Neuronal stem cell (in vitro differentiated cells): Measurements from ENCODE around the gene PFKM. TPM values are rescaled to one million over a fixed set of nuclear protein-coding genes. Genes with fewer than 3 reads are reported as not detected.

Experiments
- DNase-seq: peaks from one replicate; pipeline ENCODE4 v3.0.0-alpha.2; 2013; ENCODE audit warnings: low spot score
- H2AFZ ChIP-seq: one replicate; pipeline ENCODE4 v1.6.1; 2013; ENCODE audit warnings: mild to moderate bottlenecking, low read length, inconsistent platforms
- H2AK5ac ChIP-seq: 2 replicates; pipeline ENCODE4 v1.6.1; 2013; ENCODE audit warnings: low read depth, mild to moderate bottlenecking, inconsistent platforms, low read length, moderate library complexity, mixed read lengths
- H2BK120ac ChIP-seq: 2 replicates; pipeline ENCODE4 v1.6.1; 2013; ENCODE audit warnings: low read depth, mild to moderate bottlenecking, inconsistent platforms, low read length, moderate library complexity, mixed read lengths
- H2BK12ac ChIP-seq: one replicate; pipeline ENCODE4 v1.6.1; 2013; ENCODE audit warnings: low read length, inconsistent platforms
- H2BK15ac ChIP-seq: 2 replicates; pipeline ENCODE4 v1.6.1; 2013; ENCODE audit warnings: mild to moderate bottlenecking, low read length, inconsistent platforms, mixed read lengths
- H2BK5ac ChIP-seq: one replicate; pipeline ENCODE4 v1.6.1; 2013; ENCODE audit warnings: inconsistent platforms, mild to moderate bottlenecking, low read length, moderate library complexity
- H3K14ac ChIP-seq: one replicate; pipeline ENCODE4 v1.6.1; 2013; ENCODE audit warnings: low read length, inconsistent platforms
- H3K18ac ChIP-seq: 2 replicates; pipeline ENCODE4 v1.6.1; 2013; ENCODE audit warnings: low read length, inconsistent platforms
- H3K23ac ChIP-seq: 2 replicates; pipeline ENCODE4 v1.6.1; 2013; ENCODE audit warnings: low read depth, mild to moderate bottlenecking, mixed read lengths, low read length, inconsistent platforms; ENCODE audit not compliant: poor library complexity
- H3K27ac ChIP-seq: replicated peaks from 3 replicates; pipeline ENCODE4 v1.5.1; 2013; ENCODE audit warnings: low read length, inconsistent platforms
- H3K27me3 ChIP-seq, 3 experiments: 2 replicates each; pipeline ENCODE4 v1.6.1; 2013; ENCODE audit warnings: low read length in 3 of 3, mild to moderate bottlenecking in 2 of 3, inconsistent platforms in 1 of 3, low read depth in 1 of 3, mixed read lengths in 1 of 3, moderate library complexity in 1 of 3; ENCODE audit not compliant: control insufficient read depth in 3 of 3, insufficient read depth in 3 of 3
- H3K36me3 ChIP-seq, 2 donors: replicated peaks in 1 of 2; 2 replicates each; pipeline ENCODE4 v1.6.1; 2013; ENCODE audit warnings: low read length in 2 of 2; ENCODE audit not compliant: control insufficient read depth in 2 of 2, insufficient read depth in 2 of 2
- H3K4ac ChIP-seq: 2 replicates; pipeline ENCODE4 v1.6.1; 2013; ENCODE audit warnings: inconsistent platforms, mild to moderate bottlenecking, low read length, moderate library complexity
- H3K4me1 ChIP-seq, 2 donors: 1 replicate in 1 of 2; 2 replicates in 1 of 2; pipeline ENCODE4 v1.6.1; 2013; ENCODE audit warnings: low read length in 2 of 2, low read depth in 1 of 2; ENCODE audit not compliant: control insufficient read depth in 2 of 2, insufficient read depth in 1 of 2
- H3K4me2 ChIP-seq: one replicate; pipeline ENCODE4 v1.6.1; 2013; ENCODE audit warnings: mild to moderate bottlenecking, low read length, inconsistent platforms; ENCODE audit not compliant: insufficient read depth, poor library complexity, severe bottlenecking
- H3K4me3 ChIP-seq, 2 donors: 2 replicates each; pipeline ENCODE4 v1.5.1; 2013; ENCODE audit warnings: low read length in 2 of 2, mild to moderate bottlenecking in 2 of 2, inconsistent platforms in 1 of 2, moderate library complexity in 1 of 2
- H3K79me1 ChIP-seq: one replicate; pipeline ENCODE4 v1.6.1; 2013; ENCODE audit warnings: low read depth, mild to moderate bottlenecking, inconsistent platforms, low read length, moderate library complexity
- H3K9ac ChIP-seq: one replicate; pipeline ENCODE4 v1.6.1; 2013; ENCODE audit warnings: mild to moderate bottlenecking, low read depth, low read length, inconsistent platforms; ENCODE audit not compliant: poor library complexity
- H3K9me3 ChIP-seq, 2 donors: replicated peaks in 1 of 2; 2 replicates each; pipeline versions ENCODE3 to v1.6.1; 2013; ENCODE audit warnings: low read length in 2 of 2, mild to moderate bottlenecking in 2 of 2, inconsistent platforms in 1 of 2, low read depth in 1 of 2, mixed read lengths in 1 of 2, moderate library complexity in 1 of 2; ENCODE audit not compliant: control insufficient read depth in 2 of 2, insufficient read depth in 1 of 2
- H4K8ac ChIP-seq: one replicate; pipeline ENCODE4 v1.6.1; 2013; ENCODE audit warnings: low read depth, mild to moderate bottlenecking, inconsistent platforms, low read length, moderate library complexity
- H4K91ac ChIP-seq: one replicate; pipeline ENCODE4 v1.6.1; 2013; ENCODE audit warnings: low read length, low read depth, mild to moderate bottlenecking, inconsistent platforms; ENCODE audit not compliant: poor library complexity
- WGBS, 2 donors: extraction: QIAGEN DNeasy Blood & Tissue Kit; methylation state at CpG; one replicate each; pipeline ENCODE4 v1.1.7; 2013; ENCODE audit warnings: missing lambda C conversion rate in 2 of 2, mixed read lengths in 1 of 2; ENCODE audit not compliant: insufficient read length in 2 of 2, insufficient replicate concordance in 1 of 2; ENCODE audit errors: extremely low coverage in 2 of 2; 5-methylcytosine and 5-hydroxymethylcytosine counted together
- polyA plus RNA-seq, 2 experiments: library from polyadenylated mRNA; stranded (reverse); fragments of 200-250 nt; gene quantifications; one replicate each; pipeline ENCODE4 v1.2.3, GENCODE V29; 2013

PFKM gene
- 68.0 TPM for polyA plus RNA-seq (2013, experiment 1 of 2)
- 69.3 TPM for polyA plus RNA-seq (2013, experiment 2 of 2)

GRCh38 chr12:48119078-48119833 lies at the start of gene PFKM:
PFKM (plus strand) TSS chr12:48119364; CDS start chr12:48122775, 3,411 bp downstream.
- Histone ChIP-seq H4K8ac (no peak within 1 kb of the TSS), H3K27ac (peak within 1 kb of the TSS; percentile 93), H2BK5ac (peak within 1 kb of the TSS; percentile 85), H2AFZ (peak within 1 kb of the TSS; percentile 82), H3K27me3 (no peaks in the 10 kb centered on the region), H3K4ac (no peak within 1 kb of the TSS), H3K79me1 (no peaks in the 10 kb centered on the region), H3K9ac (peak within 1 kb of the TSS; percentile 71), H2AK5ac (no peak within 1 kb of the TSS), H3K4me2 (peak within 1 kb of the TSS; percentile 73), H3K4me3 (peak within 1 kb of the TSS; percentile 62 to 82), H3K36me3 (peaks cover 3 to 19% of the 10 kb centered on the region in 2 donors), H3K14ac (no peak within 1 kb of the TSS), H2BK12ac (no peak within 1 kb of the TSS), H2BK120ac (no peak within 1 kb of the TSS), H3K9me3 (no peaks in the 10 kb centered on the region), H2BK15ac (no peak within 1 kb of the TSS), H3K23ac (peak within 1 kb of the TSS; percentile 27), H3K4me1 (peaks cover 21 to 25% of the 10 kb centered on the region in 2 donors), H3K18ac (peak within 1 kb of the TSS; percentile 93), H4K91ac (no peak within 1 kb of the TSS)
- peak; percentile 92 for DNase-seq
- WGBS, 2 donors, result no CpG with 5 or more reads among the region's 20 CpGs

GRCh38 chr12:48070033-48070432 lies 49.1 kb upstream of the PFKM start:
- H3K36me3 ChIP-seq, result peaks cover 14 to 94% of the 10 kb centered on the region in 2 donors
- no peak overlapping the region for H3K18ac ChIP-seq
- H3K27me3 ChIP-seq, result no peaks in the 10 kb centered on the region
- no peak overlapping the region for H3K23ac ChIP-seq
- H2BK15ac ChIP-seq, result no peak overlapping the region
- H3K14ac ChIP-seq, result no peak overlapping the region
- H3K9me3 ChIP-seq, result no peaks in the 10 kb centered on the region
- no peak overlapping the region for H4K91ac ChIP-seq
- no peak overlapping the region for H2BK5ac ChIP-seq
- no peak overlapping the region for H2AFZ ChIP-seq
- H3K27ac ChIP-seq, result no peak overlapping the region
- no peaks in the 10 kb centered on the region for H3K4me1 ChIP-seq
- no peaks in the 10 kb centered on the region for H3K79me1 ChIP-seq
- H4K8ac ChIP-seq, result no peak overlapping the region
- no CpG with 5 or more reads among the region's 1 CpG for WGBS, 2 donors
- no peak overlapping the region for H2BK12ac ChIP-seq
- DNase-seq, result no peak
- no peak overlapping the region for H3K9ac ChIP-seq
- no peak overlapping the region for H3K4me2 ChIP-seq
- H3K4me3 ChIP-seq, result no peak overlapping the region
- H2BK120ac ChIP-seq, result no peak overlapping the region
- H3K4ac ChIP-seq, result no peak overlapping the region
- no peak overlapping the region for H2AK5ac ChIP-seq

GRCh38 chr12:48070731-48071130 lies 48.4 kb upstream of the PFKM start:
- Histone ChIP-seq H4K91ac (no peak overlapping the region), H2BK5ac (no peak overlapping the region), H2BK15ac (no peak overlapping the region), H3K4me2 (no peak overlapping the region), H3K4me3 (no peak overlapping the region), H3K27me3 (no peaks in the 10 kb centered on the region), H3K23ac (no peak overlapping the region), H3K27ac (no peak overlapping the region), H3K9me3 (no peaks in the 10 kb centered on the region), H2BK120ac (no peak overlapping the region), H3K79me1 (no peaks in the 10 kb centered on the region), H2AK5ac (no peak overlapping the region), H3K4me1 (no peaks in the 10 kb centered on the region), H3K14ac (no peak overlapping the region), H2AFZ (no peak overlapping the region), H2BK12ac (no peak overlapping the region), H3K36me3 (peaks cover 14 to 93% of the 10 kb centered on the region in 2 donors), H3K4ac (no peak overlapping the region), H4K8ac (no peak overlapping the region), H3K9ac (no peak overlapping the region), H3K18ac (no peak overlapping the region)
- no peak for DNase-seq
- no CpG with 5 or more reads among the region's 4 CpGs for WGBS, 2 donors

- WGBS, 2 donors, result no CpG with 5 or more reads among the region's 2 CpGs
- H2AFZ ChIP-seq, result no peak overlapping the region
These were observed 47.4 kb upstream of the PFKM start for GRCh38 chr12:48071808-48072207.

More at GRCh38 chr12:48071808-48072207, 47.4 kb upstream of the PFKM start:
- Histone ChIP-seq H4K91ac (no peak overlapping the region), H3K27me3 (no peaks in the 10 kb centered on the region), H2AK5ac (no peak overlapping the region), H3K4ac (no peak overlapping the region), H2BK15ac (no peak overlapping the region), H3K9ac (no peak overlapping the region), H3K27ac (no peak overlapping the region), H2BK120ac (no peak overlapping the region), H3K36me3 (peaks cover 14 to 89% of the 10 kb centered on the region in 2 donors), H3K14ac (no peak overlapping the region), H3K4me2 (no peak overlapping the region), H2BK12ac (no peak overlapping the region), H3K18ac (no peak overlapping the region), H3K79me1 (no peaks in the 10 kb centered on the region), H3K4me3 (no peak overlapping the region), H3K9me3 (no peaks in the 10 kb centered on the region), H2BK5ac (no peak overlapping the region), H4K8ac (no peak overlapping the region), H3K4me1 (no peaks in the 10 kb centered on the region), H3K23ac (no peak overlapping the region)
- DNase-seq, result no peak
